Endothelial cell of umbilical vein (primary cell): Measurements from ENCODE around the gene ABCA6.

ENCODE experiments used
- POLR2AphosphoS5 ChIP-seq: IDR thresholded peaks from 2 replicates; pipeline ENCODE4 v1.6.1; 2012; ENCODE audit warnings: low read depth, mild to moderate bottlenecking, control low read depth, low read length, moderate library complexity; ENCODE audit not compliant: insufficient read depth
- TF ChIP-seq, protein P1 (sequence below), 2 donors: IDR thresholded peaks; 1 replicate in 1 of 2; 2 replicates in 1 of 2; pipeline ENCODE4 v1.5.1; 2011; ENCODE audit warnings: low read length in 2 of 2, mild to moderate bottlenecking in 2 of 2, moderate library complexity in 2 of 2, control low read depth in 1 of 2, inconsistent platforms in 1 of 2, low read depth in 1 of 2; ENCODE audit not compliant: insufficient read depth in 1 of 2; ENCODE audit errors: extremely low read depth in 1 of 2

DNA sequence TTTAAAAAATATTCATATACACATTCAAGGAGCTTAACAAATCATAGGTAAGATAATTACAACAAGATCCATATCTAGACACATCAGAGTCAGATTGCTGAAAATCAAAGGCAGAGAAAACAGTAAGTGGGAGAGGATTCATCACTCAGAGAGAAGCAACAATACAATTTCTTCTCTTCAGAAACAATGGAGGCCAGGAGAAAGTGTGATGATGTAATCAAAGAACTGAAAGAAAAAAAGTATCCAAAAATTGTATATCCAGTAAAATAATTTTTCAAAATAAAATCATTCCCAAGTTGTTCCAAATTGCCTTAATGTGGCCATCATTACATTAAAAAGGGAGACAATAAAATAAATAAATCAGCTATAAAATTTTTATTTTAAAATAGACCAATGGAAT, 17.7 kb upstream of the ABCA6 start:
- TF ChIP-seq POLR2AphosphoS5: no peak
- TF ChIP-seq, protein P1, sequence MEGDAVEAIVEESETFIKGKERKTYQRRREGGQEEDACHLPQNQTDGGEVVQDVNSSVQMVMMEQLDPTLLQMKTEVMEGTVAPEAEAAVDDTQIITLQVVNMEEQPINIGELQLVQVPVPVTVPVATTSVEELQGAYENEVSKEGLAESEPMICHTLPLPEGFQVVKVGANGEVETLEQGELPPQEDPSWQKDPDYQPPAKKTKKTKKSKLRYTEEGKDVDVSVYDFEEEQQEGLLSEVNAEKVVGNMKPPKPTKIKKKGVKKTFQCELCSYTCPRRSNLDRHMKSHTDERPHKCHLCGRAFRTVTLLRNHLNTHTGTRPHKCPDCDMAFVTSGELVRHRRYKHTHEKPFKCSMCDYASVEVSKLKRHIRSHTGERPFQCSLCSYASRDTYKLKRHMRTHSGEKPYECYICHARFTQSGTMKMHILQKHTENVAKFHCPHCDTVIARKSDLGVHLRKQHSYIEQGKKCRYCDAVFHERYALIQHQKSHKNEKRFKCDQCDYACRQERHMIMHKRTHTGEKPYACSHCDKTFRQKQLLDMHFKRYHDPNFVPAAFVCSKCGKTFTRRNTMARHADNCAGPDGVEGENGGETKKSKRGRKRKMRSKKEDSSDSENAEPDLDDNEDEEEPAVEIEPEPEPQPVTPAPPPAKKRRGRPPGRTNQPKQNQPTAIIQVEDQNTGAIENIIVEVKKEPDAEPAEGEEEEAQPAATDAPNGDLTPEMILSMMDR (IDR thresholded peaks at IDR 0.05; ENCODE audit: extremely low read depth in 1 of 2, insufficient read depth in 1 of 2, low read depth in 1 of 2, low read length in 2 of 2): no peak
